ENCODE measurements around the gene PANX1.
A peak's percentile ranks its signal among the peaks of the same experiment; 100 is the strongest.

Gene PANX1

GRCh38 chr11:94181526-94181925, 52.9 kb downstream of the PANX1 start:
- no peak overlapping the region for H3K4me3 ChIP-seq (ENCODE audit: low read depth, low read length)
- in situ Hi-C loops (cut with HindIII; ENCODE audit: low sequenced_read_pairs): no loop called here
- no peak for DNase-seq (ENCODE audit: low read depth)
- TF ChIP-seq CTCF (IDR thresholded peaks at IDR 0.05; ENCODE audit: low read depth, low read length, missing control alignments): no peak

GRCh38 chr11:94181943-94182342, 53.3 kb downstream of the PANX1 start:
- no peak for TF ChIP-seq CTCF (IDR thresholded peaks at IDR 0.05; ENCODE audit: low read depth, low read length, missing control alignments)
- in situ Hi-C loops (cut with HindIII; ENCODE audit: low sequenced_read_pairs): no loop called here
- no peak for DNase-seq (ENCODE audit: low read depth)
- H3K4me3 ChIP-seq (ENCODE audit: low read depth, low read length): no peak overlapping the region

GRCh38 chr11:94183251-94183885, 54.7 kb downstream of the PANX1 start:
- in situ Hi-C loops (cut with HindIII; ENCODE audit: low sequenced_read_pairs): no loop called here
- H3K4me3 ChIP-seq (ENCODE audit: low read depth, low read length): no peak overlapping the region
- TF ChIP-seq CTCF (IDR thresholded peaks at IDR 0.05; ENCODE audit: low read depth, low read length, missing control alignments): no peak
- no peak for DNase-seq (ENCODE audit: low read depth)

GRCh38 chr11:94183886-94184264, 55.2 kb downstream of the PANX1 start:
- peak; percentile 82 for TF ChIP-seq CTCF (IDR thresholded peaks at IDR 0.05; ENCODE audit: low read depth, low read length, missing control alignments)
- no peak for DNase-seq (ENCODE audit: low read depth)
- in situ Hi-C loops (cut with HindIII; ENCODE audit: low sequenced_read_pairs): no loop called here
- H3K4me3 ChIP-seq (ENCODE audit: low read depth, low read length): no peak overlapping the region

GRCh38 chr11:94184362-94184761, 55.7 kb downstream of the PANX1 start:
- TF ChIP-seq CTCF (IDR thresholded peaks at IDR 0.05; ENCODE audit: low read depth, low read length, missing control alignments): no peak
- no peak overlapping the region for H3K4me3 ChIP-seq (ENCODE audit: low read depth, low read length)
- in situ Hi-C loops (cut with HindIII; ENCODE audit: low sequenced_read_pairs): no loop called here
- DNase-seq (ENCODE audit: low read depth): no peak

GRCh38 chr11:94184846-94185245, 56.2 kb downstream of the PANX1 start:
- H3K4me3 ChIP-seq (ENCODE audit: low read depth, low read length): no peak overlapping the region
- no peak for DNase-seq (ENCODE audit: low read depth)
- in situ Hi-C loops (cut with HindIII; ENCODE audit: low sequenced_read_pairs): no loop called here
- no peak for TF ChIP-seq CTCF (IDR thresholded peaks at IDR 0.05; ENCODE audit: low read depth, low read length, missing control alignments)
